ENCODE measurements around the gene GAK. TPM values are rescaled to one million over a fixed set of nuclear protein-coding genes. Genes with fewer than 3 reads are reported as not detected.

The GAK gene
- total RNA-seq, 1 experiment from 2014 or later = 117 TPM

DNA sequence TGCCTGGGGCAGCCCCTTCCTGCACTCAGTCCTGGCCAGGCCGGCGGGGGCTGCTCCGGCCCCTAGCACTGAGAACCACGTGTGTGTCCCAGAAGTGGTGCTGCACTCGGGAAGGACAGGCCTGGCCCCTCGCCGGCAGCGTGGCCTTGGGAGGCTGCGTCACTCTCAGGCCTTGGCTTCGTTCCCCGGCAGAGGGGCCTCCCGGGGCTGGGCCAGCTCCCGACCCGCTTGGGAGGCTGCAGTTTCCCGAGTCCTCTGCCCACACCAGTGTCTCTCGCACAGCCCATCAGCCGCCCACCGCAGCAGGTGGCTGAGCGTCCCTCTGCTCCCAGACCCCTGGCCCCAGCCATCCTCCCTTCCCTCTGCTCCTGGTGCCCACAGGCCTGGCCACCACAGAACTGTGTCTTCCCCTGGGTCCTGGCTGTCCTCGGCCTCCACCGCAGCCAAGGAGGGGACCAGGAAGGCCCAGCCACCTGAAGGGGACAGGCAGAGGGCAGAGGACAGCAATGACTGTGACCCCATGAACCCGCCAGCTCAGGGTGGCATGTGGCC lies 95.3 kb downstream of the GAK start:
- Histone ChIP-seq H3K4me1 (ENCODE audit: insufficient read depth, low read length) (no peaks in the 10 kb centered on the region), H4K20me1 (ENCODE audit: low read length) (no peaks in the 10 kb centered on the region), H3K9me3 (ENCODE audit: low read length) (peaks cover 6% of the 10 kb centered on the region; the same call in 1 of the 2 replicates), H3K9ac (ENCODE audit: low read length) (no peak overlapping the region), H3K4me2 (ENCODE audit: low read length) (no peak overlapping the region), H3F3A (ENCODE audit: low read length, unreplicated experiment) (no peaks in the 10 kb centered on the region), H2AFZ (ENCODE audit: low read length) (no peak overlapping the region), H3K4me3 (ENCODE audit: low read length) (no peak overlapping the region), H3K36me3 (ENCODE audit: low read depth, low read length) (no peaks in the 10 kb centered on the region; the same call in 1 of the 2 replicates), H3K27ac (ENCODE audit: low read length) (no peak overlapping the region), H3K9me2 (replicated peaks; ENCODE audit: low read length) (no peaks in the 10 kb centered on the region), H3K79me2 (ENCODE audit: low read length) (no peaks in the 10 kb centered on the region), H3K27me3 (ENCODE audit: low read length) (no peaks in the 10 kb centered on the region)
- POLR2A ChIA-PET (ENCODE audit: unreplicated experiment) = no interaction called here
- ATAC-seq (no peak), DNase-seq (no peak)
- intact Hi-C loops (cut with micrococcal nuclease) = no loop called here
- CTCF ChIA-PET = no interaction called here
- TF ChIP-seq, protein P1, sequence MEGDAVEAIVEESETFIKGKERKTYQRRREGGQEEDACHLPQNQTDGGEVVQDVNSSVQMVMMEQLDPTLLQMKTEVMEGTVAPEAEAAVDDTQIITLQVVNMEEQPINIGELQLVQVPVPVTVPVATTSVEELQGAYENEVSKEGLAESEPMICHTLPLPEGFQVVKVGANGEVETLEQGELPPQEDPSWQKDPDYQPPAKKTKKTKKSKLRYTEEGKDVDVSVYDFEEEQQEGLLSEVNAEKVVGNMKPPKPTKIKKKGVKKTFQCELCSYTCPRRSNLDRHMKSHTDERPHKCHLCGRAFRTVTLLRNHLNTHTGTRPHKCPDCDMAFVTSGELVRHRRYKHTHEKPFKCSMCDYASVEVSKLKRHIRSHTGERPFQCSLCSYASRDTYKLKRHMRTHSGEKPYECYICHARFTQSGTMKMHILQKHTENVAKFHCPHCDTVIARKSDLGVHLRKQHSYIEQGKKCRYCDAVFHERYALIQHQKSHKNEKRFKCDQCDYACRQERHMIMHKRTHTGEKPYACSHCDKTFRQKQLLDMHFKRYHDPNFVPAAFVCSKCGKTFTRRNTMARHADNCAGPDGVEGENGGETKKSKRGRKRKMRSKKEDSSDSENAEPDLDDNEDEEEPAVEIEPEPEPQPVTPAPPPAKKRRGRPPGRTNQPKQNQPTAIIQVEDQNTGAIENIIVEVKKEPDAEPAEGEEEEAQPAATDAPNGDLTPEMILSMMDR (conservative IDR thresholded peaks at IDR 0.05; ENCODE audit: low read depth, low read length) = no peak
- no peak for TF ChIP-seq EZH2 (IDR thresholded peaks at IDR 0.05; ENCODE audit: low read length, unreplicated experiment)
- TF ChIP-seq EZH2phosphoT487 (IDR thresholded peaks at IDR 0.05; ENCODE audit: borderline replicate concordance, low read length) = no peak
- no TSS peak for BruUV-seq (replicated peaks)

DNA sequence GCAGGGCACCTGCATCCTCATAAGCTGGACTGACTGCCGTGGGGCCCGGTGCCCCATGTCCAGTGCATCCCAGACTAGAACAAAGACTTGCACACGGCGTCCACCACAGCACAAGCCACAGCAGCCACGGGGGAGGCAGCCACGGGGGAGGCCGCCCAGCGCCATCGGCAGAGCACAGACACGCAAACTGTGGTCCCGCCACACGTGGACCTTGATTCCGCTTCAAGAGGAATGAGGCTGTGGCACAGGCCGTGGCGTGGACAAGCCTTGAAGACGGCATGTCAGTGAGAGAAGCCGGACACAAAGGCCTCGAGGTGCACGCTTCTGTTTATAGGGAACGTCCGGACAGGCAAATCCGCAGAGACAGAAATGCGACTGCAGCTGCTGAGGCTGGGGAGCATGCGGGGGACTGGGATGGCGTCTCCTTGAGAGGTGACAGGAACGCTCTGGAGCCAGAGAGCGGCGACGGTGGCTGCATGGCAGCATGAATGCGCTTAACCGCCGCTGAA lies 96.1 kb downstream of the GAK start:
- TF ChIP-seq, protein P1 (conservative IDR thresholded peaks at IDR 0.05; ENCODE audit: low read depth, low read length) = no peak
- no peak for TF ChIP-seq EZH2phosphoT487 (IDR thresholded peaks at IDR 0.05; ENCODE audit: borderline replicate concordance, low read length)
- no peak for TF ChIP-seq EZH2 (IDR thresholded peaks at IDR 0.05; ENCODE audit: low read length, unreplicated experiment)
- no peak for ATAC-seq
- no TSS peak for BruUV-seq (replicated peaks)
- Histone ChIP-seq H3K4me1 (ENCODE audit: insufficient read depth, low read length) (no peaks in the 10 kb centered on the region), H3K4me3 (ENCODE audit: low read length) (no peak overlapping the region), H3K9ac (ENCODE audit: low read length) (no peak overlapping the region), H3K79me2 (ENCODE audit: low read length) (no peaks in the 10 kb centered on the region), H3K9me3 (ENCODE audit: low read length) (peaks cover 6% of the 10 kb centered on the region; the same call in 1 of the 2 replicates), H2AFZ (ENCODE audit: low read length) (no peak overlapping the region), H3K27me3 (ENCODE audit: low read length) (no peaks in the 10 kb centered on the region), H3K9me2 (replicated peaks; ENCODE audit: low read length) (no peaks in the 10 kb centered on the region), H3K27ac (ENCODE audit: low read length) (no peak overlapping the region), H4K20me1 (ENCODE audit: low read length) (no peaks in the 10 kb centered on the region), H3K36me3 (ENCODE audit: low read depth, low read length) (no peaks in the 10 kb centered on the region), H3F3A (ENCODE audit: low read length, unreplicated experiment) (no peaks in the 10 kb centered on the region), H3K4me2 (ENCODE audit: low read length) (no peak overlapping the region)
- intact Hi-C loops (cut with micrococcal nuclease) = no loop called here
- CTCF ChIA-PET = no interaction called here
- POLR2A ChIA-PET (ENCODE audit: unreplicated experiment) = no interaction called here
- DNase-seq = no peak

DNA sequence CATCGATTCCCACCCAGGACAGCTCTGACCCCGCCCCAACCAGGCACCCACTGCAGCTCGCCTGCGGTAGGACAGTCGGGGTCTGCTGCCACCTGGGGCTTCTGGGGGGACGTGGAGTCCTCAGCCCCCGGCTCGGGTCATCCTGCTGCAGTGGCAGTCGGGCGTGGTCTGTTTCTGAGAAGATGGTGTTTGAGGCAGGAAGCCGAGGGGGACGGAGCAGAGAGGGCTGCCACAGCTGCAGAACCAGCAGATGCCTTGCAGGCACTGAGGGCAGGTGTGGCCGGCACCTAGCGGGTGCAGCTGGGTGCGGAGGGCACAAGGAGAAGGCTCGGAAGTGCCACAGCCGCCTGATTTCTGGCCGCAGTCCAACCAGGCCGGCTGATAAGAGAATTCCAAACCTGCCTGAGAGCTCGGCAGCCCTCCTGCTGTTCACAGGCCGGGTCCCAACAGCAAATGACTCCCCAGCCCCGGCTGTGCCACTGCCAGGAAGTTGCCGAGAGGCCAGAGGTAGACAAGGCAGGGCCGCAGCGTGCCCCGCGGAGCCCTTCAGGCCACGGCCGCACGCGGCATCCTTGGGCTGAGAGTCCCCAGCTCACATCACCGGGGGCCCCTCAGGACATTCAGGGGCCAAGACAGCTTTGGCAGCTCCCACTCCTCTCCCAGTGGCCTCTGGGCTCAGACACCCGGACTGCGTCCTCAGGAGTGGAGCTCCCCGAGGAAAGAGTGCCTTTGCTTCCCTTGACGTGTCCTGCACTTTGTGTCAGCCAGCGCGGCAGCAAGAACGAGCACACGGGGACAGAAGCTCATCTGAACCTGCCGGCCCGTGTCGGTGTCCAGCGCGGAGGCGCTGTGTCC lies 96.7 kb downstream of the GAK start:
- H3K4me1 ChIP-seq (ENCODE audit: insufficient read depth, low read length) = no peaks in the 10 kb centered on the region
- H3K36me3 ChIP-seq (ENCODE audit: low read depth, low read length) = no peaks in the 10 kb centered on the region
- ChIA-PET CTCF (no interaction called here), POLR2A (ENCODE audit: unreplicated experiment) (no interaction called here)
- ATAC-seq = no peak
- H3K27me3 ChIP-seq (ENCODE audit: low read length) = no peaks in the 10 kb centered on the region
- TF ChIP-seq EZH2phosphoT487 (IDR thresholded peaks at IDR 0.05; ENCODE audit: borderline replicate concordance, low read length) (no peak), EZH2 (IDR thresholded peaks at IDR 0.05; ENCODE audit: low read length, unreplicated experiment) (no peak)
- TF ChIP-seq, protein P1 (conservative IDR thresholded peaks at IDR 0.05; ENCODE audit: low read depth, low read length) = no peak
- H3K9ac ChIP-seq (ENCODE audit: low read length) = no peak overlapping the region
- no peak overlapping the region for H3K4me3 ChIP-seq (ENCODE audit: low read length)
- H3F3A ChIP-seq (ENCODE audit: low read length, unreplicated experiment) = no peaks in the 10 kb centered on the region
- no peak for DNase-seq
- H4K20me1 ChIP-seq (ENCODE audit: low read length) = no peaks in the 10 kb centered on the region
- H3K79me2 ChIP-seq (ENCODE audit: low read length) = no peaks in the 10 kb centered on the region
- H3K4me2 ChIP-seq (ENCODE audit: low read length) = no peak overlapping the region
- no peak overlapping the region for H3K27ac ChIP-seq (ENCODE audit: low read length)
- H3K9me3 ChIP-seq (ENCODE audit: low read length) = peaks cover 6% of the 10 kb centered on the region; the same call in 1 of the 2 replicates
- intact Hi-C loops (cut with micrococcal nuclease) = no loop called here
- no peaks in the 10 kb centered on the region for H3K9me2 ChIP-seq (replicated peaks; ENCODE audit: low read length)
- H2AFZ ChIP-seq (ENCODE audit: low read length) = no peak overlapping the region
- BruUV-seq (replicated peaks) = no TSS peak
